Measurements from ENCODE around the gene RGS7.

Gene RGS7

GRCh38 chr1:240776237-240776636, 580.8 kb downstream of the RGS7 start:
- Histone ChIP-seq H3K27ac (no peak overlapping the region), H3K4me3 (ENCODE audit: low read depth, low read length) (no peak overlapping the region), H3K9me3 (ENCODE audit: severe bottlenecking) (no peaks in the 10 kb centered on the region), H3K36me3 (no peaks in the 10 kb centered on the region), H3K27me3 (ENCODE audit: insufficient read depth, low read depth, severe bottlenecking) (no peaks in the 10 kb centered on the region)
- DNase-seq: no peak
- no peak for TF ChIP-seq CTCF (IDR thresholded peaks at IDR 0.05; ENCODE audit: low read depth, low read length)

- TF ChIP-seq CTCF (IDR thresholded peaks at IDR 0.05; ENCODE audit: low read depth, low read length): no peak
- Histone ChIP-seq H3K36me3 (no peaks in the 10 kb centered on the region), H3K27ac (no peak overlapping the region), H3K4me3 (ENCODE audit: low read depth, low read length) (no peak overlapping the region), H3K27me3 (ENCODE audit: insufficient read depth, low read depth, severe bottlenecking) (no peaks in the 10 kb centered on the region), H3K9me3 (ENCODE audit: severe bottlenecking) (no peaks in the 10 kb centered on the region)
- no peak for DNase-seq
These were observed 584.9 kb downstream of the RGS7 start for GRCh38 chr1:240772131-240772530.

GRCh38 chr1:240771450-240771849, 585.6 kb downstream of the RGS7 start:
- no peak for TF ChIP-seq CTCF (IDR thresholded peaks at IDR 0.05; ENCODE audit: low read depth, low read length)
- no peak overlapping the region for H3K27ac ChIP-seq
- no peaks in the 10 kb centered on the region for H3K36me3 ChIP-seq
- no peak overlapping the region for H3K4me3 ChIP-seq (ENCODE audit: low read depth, low read length)
- H3K27me3 ChIP-seq (ENCODE audit: insufficient read depth, low read depth, severe bottlenecking): no peaks in the 10 kb centered on the region
- DNase-seq: no peak
- no peaks in the 10 kb centered on the region for H3K9me3 ChIP-seq (ENCODE audit: severe bottlenecking)

- H3K4me3 ChIP-seq (ENCODE audit: low read depth, low read length): no peak overlapping the region
- TF ChIP-seq CTCF (IDR thresholded peaks at IDR 0.05; ENCODE audit: low read depth, low read length): no peak
- DNase-seq: no peak
- no peaks in the 10 kb centered on the region for H3K27me3 ChIP-seq (ENCODE audit: insufficient read depth, low read depth, severe bottlenecking)
- H3K36me3 ChIP-seq: no peaks in the 10 kb centered on the region
- no peaks in the 10 kb centered on the region for H3K9me3 ChIP-seq (ENCODE audit: severe bottlenecking)
- no peak overlapping the region for H3K27ac ChIP-seq
These were observed 588.0 kb downstream of the RGS7 start for GRCh38 chr1:240768979-240769378.

GRCh38 chr1:240766831-240767230, 590.2 kb downstream of the RGS7 start:
- H3K27me3 ChIP-seq (ENCODE audit: insufficient read depth, low read depth, severe bottlenecking): no peaks in the 10 kb centered on the region
- no peak for DNase-seq
- no peak for TF ChIP-seq CTCF (IDR thresholded peaks at IDR 0.05; ENCODE audit: low read depth, low read length)
- H3K36me3 ChIP-seq: no peaks in the 10 kb centered on the region
- no peaks in the 10 kb centered on the region for H3K9me3 ChIP-seq (ENCODE audit: severe bottlenecking)
- H3K27ac ChIP-seq: no peak overlapping the region
- H3K4me3 ChIP-seq (ENCODE audit: low read depth, low read length): no peak overlapping the region

- H3K27me3 ChIP-seq (ENCODE audit: insufficient read depth, low read depth, severe bottlenecking): no peaks in the 10 kb centered on the region
- no peak for TF ChIP-seq CTCF (IDR thresholded peaks at IDR 0.05; ENCODE audit: low read depth, low read length)
- H3K27ac ChIP-seq: no peak overlapping the region
- DNase-seq: no peak
- H3K4me3 ChIP-seq (ENCODE audit: low read depth, low read length): no peak overlapping the region
- H3K9me3 ChIP-seq (ENCODE audit: severe bottlenecking): no peaks in the 10 kb centered on the region
- H3K36me3 ChIP-seq: no peaks in the 10 kb centered on the region
These were observed 591.2 kb downstream of the RGS7 start for GRCh38 chr1:240765732-240766363.

Measured in WERI-Rb-1 (cell line).